ENCODE results near the gene GGN.

- no peak for TF ChIP-seq POLR2AphosphoS5 (IDR thresholded peaks at IDR 0.05; ENCODE audit: low read depth, low read length)
- no peak for TF ChIP-seq TAF1 (IDR thresholded peaks at IDR 0.05; ENCODE audit: low read depth, low read length)
- no peak for TF ChIP-seq POLR2A (IDR thresholded peaks at IDR 0.05; ENCODE audit: low read depth, low read length)
- no peak for TF ChIP-seq PAX5 (IDR thresholded peaks at IDR 0.05; ENCODE audit: insufficient read depth, low read length, severe bottlenecking)
- TF ChIP-seq POU2F2 (IDR thresholded peaks at IDR 0.05; ENCODE audit: low read depth, low read length): no peak
- no peak for TF ChIP-seq SPI1 (IDR thresholded peaks at IDR 0.05; ENCODE audit: low read depth, low read length)
These were observed 4.2 kb upstream of the GGN start for GRCh38 chr19:38391911-38392464.
